Measurements from ENCODE around the gene DNAJC24. TPM values are rescaled to one million over a fixed set of nuclear protein-coding genes. Genes with fewer than 3 reads are reported as not detected.

The DNAJC24 gene
- total RNA-seq, 2 experiments from 2014 or later: 14.7 to 17.6 TPM

DNA sequence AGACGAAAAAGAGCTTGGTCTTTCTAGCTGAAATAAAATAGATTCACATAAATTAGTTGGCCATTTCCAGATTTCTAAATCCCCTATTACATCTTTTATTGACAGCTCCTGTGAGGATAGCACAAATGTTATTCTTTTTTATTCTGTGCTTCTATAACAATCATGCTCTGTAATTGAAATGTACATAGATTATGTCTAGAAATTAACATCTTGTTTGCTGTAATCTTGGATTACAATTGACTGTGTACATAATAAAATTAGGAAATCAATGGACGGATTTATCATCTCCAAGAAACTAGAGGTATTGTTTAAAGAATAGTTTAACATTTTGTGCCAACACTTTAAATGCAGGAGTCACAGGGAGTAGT, 108.5 kb downstream of the DNAJC24 start:
- no peaks in the 10 kb centered on the region for H3K9me3 Mint-ChIP-seq (ENCODE audit: low read depth)
- H3K27ac Mint-ChIP-seq: no peak overlapping the region
- peaks cover 5% of the 10 kb centered on the region for H3K36me3 Mint-ChIP-seq
- DNase-seq: no peak
- no peak for ATAC-seq
- no peak overlapping the region for H3K4me3 Mint-ChIP-seq
- CTCF ChIA-PET: no interaction called here
- H3K27me3 Mint-ChIP-seq: no peaks in the 10 kb centered on the region
- no peaks in the 10 kb centered on the region for H3K4me1 Mint-ChIP-seq

DNA sequence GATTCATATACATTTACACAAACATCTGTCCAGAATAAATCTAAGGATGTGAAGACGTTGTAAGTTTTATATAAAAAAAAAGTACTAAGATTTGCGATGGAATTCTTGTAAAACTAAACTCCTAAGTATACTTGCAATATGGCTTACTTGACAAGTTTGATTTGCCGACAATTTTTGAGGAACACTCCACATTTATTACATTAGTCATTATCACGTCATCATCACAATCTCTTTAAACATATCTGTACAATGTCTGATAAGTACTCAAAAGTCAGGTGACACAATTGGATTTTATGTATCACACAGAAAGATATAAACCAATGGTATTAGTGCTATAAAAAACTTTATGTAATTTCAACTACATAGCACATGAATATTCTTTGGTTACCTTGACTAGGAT, 109.4 kb downstream of the DNAJC24 start:
- peaks cover 1% of the 10 kb centered on the region for H3K36me3 Mint-ChIP-seq
- H3K9me3 Mint-ChIP-seq (ENCODE audit: low read depth): no peaks in the 10 kb centered on the region
- ATAC-seq: no peak
- no peak for DNase-seq
- no peak overlapping the region for H3K27ac Mint-ChIP-seq
- H3K4me1 Mint-ChIP-seq: no peaks in the 10 kb centered on the region
- no peaks in the 10 kb centered on the region for H3K27me3 Mint-ChIP-seq
- CTCF ChIA-PET: no interaction called here
- no peak overlapping the region for H3K4me3 Mint-ChIP-seq

DNA sequence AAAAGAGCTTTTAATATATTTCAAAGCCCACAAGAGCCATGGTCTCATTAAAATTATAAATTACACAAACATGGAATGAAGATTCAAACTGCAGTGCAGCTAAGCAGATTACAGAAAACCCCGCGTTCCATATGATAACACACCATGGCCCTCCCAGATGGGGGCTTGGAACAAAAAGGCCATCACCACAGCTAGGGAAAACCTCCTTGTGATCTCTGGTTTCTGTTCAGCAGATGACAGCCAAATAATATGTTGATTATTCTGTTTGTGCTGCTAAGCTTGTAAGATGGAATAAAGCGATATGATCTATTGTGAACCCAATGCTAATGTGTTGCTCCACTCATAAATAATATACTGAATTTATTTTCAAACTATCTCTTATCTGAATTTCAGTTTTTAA, 111.3 kb downstream of the DNAJC24 start:
- no peak for ATAC-seq
- no peaks in the 10 kb centered on the region for H3K4me1 Mint-ChIP-seq

More for the DNA sequence above, 111.3 kb downstream of the DNAJC24 start:
- no peaks in the 10 kb centered on the region for H3K36me3 Mint-ChIP-seq
- no peak overlapping the region for H3K4me3 Mint-ChIP-seq
- H3K9me3 Mint-ChIP-seq (ENCODE audit: low read depth): no peaks in the 10 kb centered on the region
- no peak overlapping the region for H3K27ac Mint-ChIP-seq
- DNase-seq: no peak
- no peaks in the 10 kb centered on the region for H3K27me3 Mint-ChIP-seq
- CTCF ChIA-PET: interaction anchor here (0.6 kb wide), 1 partner anchor 479 kb away, joined by 3 read pairs; no protein-coding TSS in a partner anchor

Other genes starting within 250 kb of the DNAJC24 start
- under 1 TPM in 1 of 2 experiments, not detected in 1; 0.07 TPM for gene DCDC1, start 121 bp upstream of the DNAJC24 start, total RNA-seq
- gene IMMP1L, start 139.8 kb downstream of the DNAJC24 start, total RNA-seq: 10 to 100 TPM; 15.2 to 19.9 TPM
- gene ELP4, start 139.9 kb downstream of the DNAJC24 start, total RNA-seq: 10 to 100 TPM; 20.7 to 23.7 TPM